SK-N-SH (cell line): ENCODE results near the gene PPP1R9B. TPM values are rescaled to one million over a fixed set of nuclear protein-coding genes. Genes with fewer than 3 reads are reported as not detected.
A peak's percentile ranks its signal among the peaks of the same experiment; 100 is the strongest.

Experiments
- CTCF ChIA-PET: fragments of 300-600, 350-600 bp; formaldehyde crosslinking; extraction: SDS; loops from one replicate; lab custom pipeline; 2021; lab: Yijun Ruan, JAX
- POLR2A ChIA-PET: fragments of 350-600 bp; sonication (Branson Sonifier 250); formaldehyde crosslinking; extraction: SDS; loops from one replicate; lab custom pipeline; 2020; ENCODE audit warnings: antibody characterized with exemption, inconsistent platforms; lab: Yijun Ruan, JAX
- DNase-seq: peaks from one replicate; pipeline ENCODE4 v3.0.0; 2012
- H2AFZ ChIP-seq: fragments of 200-600 bp; sonication (generic); 2 replicates; pipeline ENCODE4 v1.8.1; 2016; ENCODE audit warnings: antibody characterized with exemption, mild to moderate bottlenecking, low read depth
- H3F3A ChIP-seq: fragments of 200-600 bp; sonication (generic); replicated peaks from 2 replicates; pipeline ENCODE3; 2016; ENCODE audit warnings: antibody characterized with exemption, mild to moderate bottlenecking; ENCODE audit not compliant: insufficient read depth
- H3K27ac ChIP-seq, 2 experiments: fragments of 200-500 bp in 1 of 2; fragments of 200-600 bp in 1 of 2; sonication (Bioruptor generic) in 1 of 2; sonication (generic), shearing (Covaris generic) in 1 of 2; 2 replicates each; pipeline versions ENCODE4 v1.5.1 to v1.6.1; 2014 to 2016; ENCODE audit warnings: low read depth in 2 of 2, inconsistent platforms in 1 of 2, low read length in 1 of 2, mild to moderate bottlenecking in 1 of 2, mixed read lengths in 1 of 2
- H3K27me3 ChIP-seq: fragments of 200-600 bp; sonication (generic), shearing (Covaris generic); 2 replicates; pipeline ENCODE4 v1.6.1; 2016; ENCODE audit warnings: mixed run types; ENCODE audit not compliant: insufficient read depth
- H3K36me3 ChIP-seq, 2 experiments: fragments of 200-500 bp in 1 of 2; fragments of 200-600 bp in 1 of 2; sonication (Bioruptor generic) in 1 of 2; sonication (generic) in 1 of 2; replicated peaks in 1 of 2; 2 replicates each; pipeline versions ENCODE3 to v1.5.1; 2014 to 2016; ENCODE audit warnings: low read length in 1 of 2, mild to moderate bottlenecking in 1 of 2; ENCODE audit not compliant: insufficient read depth in 2 of 2, control insufficient read depth in 1 of 2
- H3K4me1 ChIP-seq, 2 experiments: fragments of 200-500 bp in 1 of 2; fragments of 200-600 bp in 1 of 2; sonication (Bioruptor generic) in 1 of 2; sonication (generic), shearing (Covaris generic) in 1 of 2; 2 replicates each; pipeline versions ENCODE4 v1.5.1 to v1.6.1; 2014 to 2016; ENCODE audit warnings: low read depth in 1 of 2, low read length in 1 of 2, mixed run types in 1 of 2; ENCODE audit not compliant: insufficient read depth in 2 of 2, control insufficient read depth in 1 of 2
- H3K4me2 ChIP-seq: fragments of 200-600 bp; sonication (generic), shearing (Covaris generic); 2 replicates; pipeline ENCODE4 v1.6.1; 2017; ENCODE audit warnings: mixed run types
- H3K4me3 ChIP-seq, 2 experiments: fragments of 200-500 bp in 1 of 2; fragments of 200-600 bp in 1 of 2; sonication (Bioruptor generic) in 1 of 2; sonication (generic), shearing (Covaris generic) in 1 of 2; 2 replicates each; pipeline versions ENCODE4 v1.5.1 to v1.8.1; 2014 to 2016; ENCODE audit warnings: low read depth in 2 of 2, inconsistent platforms in 1 of 2, low read length in 1 of 2, mild to moderate bottlenecking in 1 of 2, mixed read lengths in 1 of 2, moderate library complexity in 1 of 2
- H3K79me2 ChIP-seq: fragments of 200-600 bp; sonication (generic); 2 replicates; pipeline ENCODE4 v1.8.1; 2017; ENCODE audit warnings: mild to moderate bottlenecking; ENCODE audit not compliant: insufficient read depth
- H3K9ac ChIP-seq: fragments of 200-600 bp; sonication (generic); 2 replicates; pipeline ENCODE4 v1.6.1; 2017; ENCODE audit warnings: mixed run types
- H3K9me2 ChIP-seq: fragments of 200-600 bp; sonication (generic); 2 replicates; pipeline ENCODE4 v1.6.1; 2017; ENCODE audit warnings: mixed run types
- H3K9me3 ChIP-seq: fragments of 200-600 bp; sonication (generic); 2 replicates; pipeline ENCODE4 v1.6.1; 2017; ENCODE audit warnings: mixed run types, mild to moderate bottlenecking, moderate library complexity
- H4K20me1 ChIP-seq: fragments of 200-600 bp; sonication (generic); 2 replicates; pipeline ENCODE4 v1.6.1; 2017; ENCODE audit warnings: mild to moderate bottlenecking, mixed run types; ENCODE audit not compliant: insufficient read depth
- CHD2 ChIP-seq: fragments of 150-350 bp; IDR thresholded peaks from 2 replicates; pipeline ENCODE4 v1.6.1; 2018; ENCODE audit warnings: low read length; ENCODE audit not compliant: partially characterized antibody
- CTCF ChIP-seq: fragments of 200-600 bp; sonication (generic); IDR thresholded peaks from 2 replicates; pipeline ENCODE4 v1.6.1; 2017; ENCODE audit warnings: antibody characterized with exemption, mild to moderate bottlenecking, moderate library complexity
- FOSL2 ChIP-seq: IDR thresholded peaks from 2 replicates; pipeline ENCODE4 v1.4.0; 2012; ENCODE audit warnings: low read depth, mild to moderate bottlenecking, moderate library complexity, borderline replicate concordance
- FOXJ3 ChIP-seq: sonication (generic); formaldehyde crosslinking; IDR thresholded peaks from 2 replicates; pipeline ENCODE4 v1.5.1; 2020; ENCODE audit warnings: mild to moderate bottlenecking, missing genetic modification reagents
- NRF1 ChIP-seq: IDR thresholded peaks from 2 replicates; pipeline ENCODE4 v1.6.1; 2012; ENCODE audit warnings: low read depth, mild to moderate bottlenecking, low read length
- POLR2AphosphoS5 ChIP-seq: IDR thresholded peaks from 2 replicates; pipeline ENCODE4 v1.6.1; 2012; ENCODE audit warnings: low read depth, low read length
- RXRA ChIP-seq: IDR thresholded peaks from 2 replicates; pipeline ENCODE4 v1.4.0; 2012; ENCODE audit warnings: low read depth, mild to moderate bottlenecking, borderline replicate concordance
- WGBS: methylation state at CpG from one replicate; pipeline ENCODE4 v1.1.6; 2017; ENCODE audit warnings: low lambda C conversion rate; 5-methylcytosine and 5-hydroxymethylcytosine counted together
- polyA plus RNA-seq, 3 experiments: library from polyadenylated mRNA; depleted of rRNA; stranded (reverse); fragments of >200 nt; gene quantifications; 2 replicates each; pipeline ENCODE4 v1.2.3, GENCODE V29; 2012

The PPP1R9B gene
- polyA plus RNA-seq, 1 of the 3 experiments (the other 2 are of a cell fraction) = 35.2 TPM

- Histone ChIP-seq H4K20me1 (0 out of 2 replicates have a peak, but pooled peaks cover 3% of the 10 kb centered on the region), H3F3A (peaks cover 5% of the 10 kb centered on the region), H3K79me2 (no peaks in the 10 kb centered on the region), H3K9me3 (no peaks in the 10 kb centered on the region), H3K36me3 (peaks cover under 1 to 17% of the 10 kb centered on the region in 2 experiments), H3K27ac (peak overlapping the region in 1 of 2 experiments; percentile 58; a peak in 2 of 4 replicates), H3K4me2 (no peak overlapping the region), H3K27me3 (no peaks in the 10 kb centered on the region), H3K9me2 (no peaks in the 10 kb centered on the region), H3K4me1 (peaks cover 0 to 34% of the 10 kb centered on the region in 2 experiments; a peak in 1 of 4 replicates), H2AFZ (no peak overlapping the region), H3K9ac (no peak overlapping the region), H3K4me3 (no peak overlapping the region)
- ChIA-PET CTCF (interaction anchor here (0.6 to 15.0 kb wide), 8 partner anchors 7 to 103 kb away, joined by 3 to 297 read pairs (median 17); partner anchors contain the start of gene PDK2), POLR2A (no interaction called here)
- WGBS = 80% methylated on average over 11 of the region's 15 CpGs
- TF ChIP-seq CTCF (no peak), FOSL2 (peak; percentile 34; the same call in 1 of the 2 replicates), NRF1 (no peak), RXRA (no peak)
- DNase-seq = no peak
Measured at GRCh38 chr17:50100921-50101345, 49.5 kb downstream of the PPP1R9B start.

GRCh38 chr17:50100480-50100883, 50.0 kb downstream of the PPP1R9B start:
- ChIA-PET POLR2A (no interaction called here), CTCF (interaction anchor here (0.6 to 15.0 kb wide), 8 partner anchors 7 to 103 kb away, joined by 3 to 297 read pairs (median 17); partner anchors contain the start of gene PDK2)
- Histone ChIP-seq H3K4me3 (no peak overlapping the region), H3K36me3 (peaks cover 0 to 17% of the 10 kb centered on the region in 2 experiments), H3K4me2 (no peak overlapping the region), H3K9me3 (no peaks in the 10 kb centered on the region), H3K27me3 (no peaks in the 10 kb centered on the region), H3K27ac (no peak overlapping the region), H3K79me2 (no peaks in the 10 kb centered on the region), H3K4me1 (peaks cover 0 to 38% of the 10 kb centered on the region in 2 experiments; a peak in 1 of 4 replicates), H2AFZ (no peak overlapping the region), H3K9ac (no peak overlapping the region), H3K9me2 (no peaks in the 10 kb centered on the region), H3F3A (peaks cover 9% of the 10 kb centered on the region), H4K20me1 (0 out of 2 replicates have a peak, but pooled peaks cover 3% of the 10 kb centered on the region)
- TF ChIP-seq CTCF (no peak), FOXJ3 (CRISPR knock-in tag) (no peak), POLR2AphosphoS5 (no peak), CHD2 (no peak), NRF1 (no peak)
- no peak for DNase-seq
- 83% methylated on average over 5 of the region's 5 CpGs for WGBS
